ENCODE measurements around the gene MUTYH.

Gene MUTYH

DNA sequence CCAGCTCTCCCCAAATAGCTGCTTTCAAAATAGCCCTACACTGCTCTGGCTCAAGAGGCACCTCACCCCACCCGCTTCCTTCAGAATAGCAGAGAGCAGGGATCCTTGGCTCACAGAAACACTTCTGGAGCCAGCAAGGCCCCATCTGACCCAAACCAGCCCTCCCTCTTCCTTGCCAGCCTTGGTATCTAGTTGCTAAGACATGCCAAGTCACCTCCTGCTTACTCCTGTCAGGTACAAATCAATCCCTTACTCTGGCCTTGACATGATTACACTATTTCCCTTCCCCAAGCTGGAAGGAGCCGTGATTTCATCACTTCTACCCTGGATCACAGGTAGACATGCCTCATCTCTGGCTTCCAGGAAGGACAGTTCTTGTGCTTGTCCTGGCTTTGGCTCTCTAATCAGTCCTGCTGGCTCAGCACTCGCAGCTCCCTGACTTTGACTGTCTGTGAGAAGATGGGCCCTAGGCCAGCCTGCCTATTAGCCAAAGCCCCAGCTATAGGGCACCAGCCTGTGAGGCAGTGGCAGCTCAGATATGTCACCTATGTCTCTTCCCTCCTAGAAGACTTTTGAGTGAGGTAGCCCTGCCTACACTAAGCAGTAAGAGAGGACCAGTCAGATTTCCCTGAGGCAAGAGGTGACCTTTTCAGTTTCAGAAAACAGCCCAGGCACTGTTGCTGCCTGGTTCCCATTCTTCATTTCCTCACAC, 8.9 kb upstream of the MUTYH start:
- FAIRE-seq = no peak
- DNase-seq (ENCODE audit: low spot score) = no peak

DNA sequence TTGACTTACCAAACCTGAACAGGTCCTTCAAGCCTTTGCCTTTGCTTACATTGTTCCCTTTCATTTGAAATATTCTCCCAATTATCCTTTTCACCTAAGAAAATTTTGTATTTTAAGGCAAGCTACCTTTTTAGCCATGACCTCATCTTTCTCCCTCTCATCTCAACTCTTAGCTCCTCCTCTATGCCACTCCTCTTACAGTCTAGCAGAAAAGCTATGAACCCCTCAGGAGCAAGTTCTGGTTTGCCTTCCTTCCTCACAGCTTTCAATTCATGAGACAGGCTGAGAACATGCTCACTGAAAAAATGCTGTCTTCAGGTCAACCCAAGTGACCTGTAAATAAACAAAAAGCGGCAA, 8.3 kb upstream of the MUTYH start:
- no peak for FAIRE-seq
- DNase-seq (ENCODE audit: low spot score) = no peak

DNA sequence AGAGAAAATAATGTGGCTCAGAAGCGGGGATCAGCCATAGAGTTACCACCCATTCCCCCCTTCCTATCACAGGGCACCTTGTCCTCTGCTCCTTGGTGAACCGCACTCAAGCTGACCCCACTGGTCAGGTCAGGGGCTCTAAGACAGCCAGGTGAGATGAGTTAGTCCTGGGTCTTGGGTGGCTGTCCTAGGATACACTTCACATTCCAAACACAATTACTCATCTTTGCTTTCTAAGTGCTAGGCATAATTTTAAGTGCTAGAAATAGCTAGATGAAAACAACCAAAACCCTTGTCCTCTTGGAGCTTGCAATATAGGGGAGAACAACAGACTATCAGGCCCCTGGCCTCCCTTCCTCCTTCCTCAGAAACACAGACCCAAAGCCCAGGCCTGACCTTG, 7.8 kb upstream of the MUTYH start:
- DNase-seq (ENCODE audit: low spot score) = no peak
- FAIRE-seq = no peak

DNA sequence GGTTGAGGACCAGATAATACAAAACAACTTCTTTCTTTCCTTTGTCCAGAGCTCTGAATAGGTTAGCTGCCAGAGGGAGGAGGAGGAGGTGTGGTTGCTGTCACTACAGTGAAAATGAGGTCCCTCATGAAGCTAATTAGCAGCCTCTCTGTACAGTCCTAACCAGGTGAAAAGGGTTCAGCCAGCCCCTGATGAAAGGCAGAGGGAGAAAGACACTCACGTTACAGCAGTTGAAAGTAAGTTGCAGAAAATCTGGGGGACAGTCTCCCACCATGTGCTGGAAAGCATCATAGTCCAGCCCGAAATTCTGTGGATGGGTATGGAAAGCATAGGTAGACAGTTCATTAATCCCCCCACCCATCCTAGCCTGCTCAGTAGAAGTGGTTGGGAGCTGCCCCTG, 6.2 kb upstream of the MUTYH start:
- FAIRE-seq (no peak), DNase-seq (ENCODE audit: low spot score) (no peak)

DNA sequence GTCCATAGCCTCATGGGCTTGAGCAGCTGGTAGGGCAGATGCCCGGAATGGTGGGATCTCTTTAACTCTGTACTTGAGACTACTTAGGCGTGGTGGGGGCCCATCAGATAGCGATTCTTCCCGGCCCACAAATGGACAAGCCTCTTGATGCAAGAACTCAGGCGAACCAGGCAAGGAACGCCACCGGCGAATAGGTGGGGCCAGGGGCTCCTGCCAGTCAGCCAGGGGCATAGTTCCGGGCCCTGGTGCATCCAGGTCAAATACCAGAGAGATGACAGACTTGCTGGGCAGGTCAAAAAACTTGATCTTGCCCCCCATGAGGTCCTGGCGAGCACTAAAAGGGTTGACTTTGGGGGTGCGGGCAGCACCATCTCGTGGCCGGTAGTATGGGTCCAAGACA, 4.8 kb upstream of the MUTYH start:
- FAIRE-seq (no peak), DNase-seq (ENCODE audit: low spot score) (no peak)

DNA sequence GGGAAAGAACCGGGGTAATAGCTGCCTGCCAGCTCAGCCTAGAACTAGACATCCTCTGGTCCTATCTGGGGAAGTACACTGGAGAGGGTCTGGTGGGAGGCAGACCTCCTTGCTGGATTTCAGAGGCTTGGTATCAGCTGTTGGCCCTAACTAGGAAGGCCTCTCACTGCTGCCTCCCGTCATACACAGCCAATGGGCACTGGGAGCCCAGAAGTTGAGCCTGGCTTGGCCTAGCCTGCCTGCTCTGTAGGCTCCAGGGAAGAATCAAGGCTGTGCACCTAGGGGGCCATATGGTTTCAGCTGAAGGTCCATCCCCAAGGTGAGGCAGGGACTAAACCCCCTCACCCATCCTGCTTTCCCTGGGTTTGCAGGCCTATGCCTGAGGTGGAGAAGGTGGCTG, 4.3 kb upstream of the MUTYH start:
- DNase-seq (ENCODE audit: low spot score) = no peak
- no peak for FAIRE-seq

DNA sequence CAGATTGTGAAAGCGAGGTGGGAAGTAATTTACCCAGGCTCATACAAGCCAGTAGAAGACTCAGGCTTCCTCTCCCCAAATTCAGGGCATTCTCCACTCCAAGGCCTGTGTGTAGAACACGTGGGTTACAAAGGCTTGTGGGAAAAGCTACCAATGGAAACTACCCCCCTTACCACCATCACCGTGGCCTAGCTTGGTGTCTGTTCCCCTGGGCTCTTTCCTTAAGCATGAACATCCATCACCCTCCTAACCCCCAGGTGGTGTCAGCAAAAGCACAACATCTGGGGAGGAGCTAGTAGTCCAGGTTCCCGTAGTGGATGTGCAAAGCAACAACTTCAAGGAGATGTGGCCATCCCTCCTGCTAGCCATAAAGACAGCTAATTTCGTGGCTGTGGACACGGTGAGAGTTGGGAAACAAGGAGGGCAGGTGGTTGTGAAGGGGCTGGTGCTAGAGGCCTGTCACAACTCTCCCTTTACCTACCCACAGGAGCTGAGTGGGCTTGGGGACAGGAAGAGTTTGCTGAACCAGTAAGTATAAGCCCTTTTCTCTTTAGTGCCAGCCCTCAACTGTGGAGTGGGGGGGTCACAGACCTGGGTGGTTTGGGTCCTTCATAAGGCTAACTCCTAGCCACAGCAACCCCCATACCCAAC, 701 bp upstream of the MUTYH start:
- no peak for FAIRE-seq
- no peak for DNase-seq (ENCODE audit: low spot score)

DNA sequence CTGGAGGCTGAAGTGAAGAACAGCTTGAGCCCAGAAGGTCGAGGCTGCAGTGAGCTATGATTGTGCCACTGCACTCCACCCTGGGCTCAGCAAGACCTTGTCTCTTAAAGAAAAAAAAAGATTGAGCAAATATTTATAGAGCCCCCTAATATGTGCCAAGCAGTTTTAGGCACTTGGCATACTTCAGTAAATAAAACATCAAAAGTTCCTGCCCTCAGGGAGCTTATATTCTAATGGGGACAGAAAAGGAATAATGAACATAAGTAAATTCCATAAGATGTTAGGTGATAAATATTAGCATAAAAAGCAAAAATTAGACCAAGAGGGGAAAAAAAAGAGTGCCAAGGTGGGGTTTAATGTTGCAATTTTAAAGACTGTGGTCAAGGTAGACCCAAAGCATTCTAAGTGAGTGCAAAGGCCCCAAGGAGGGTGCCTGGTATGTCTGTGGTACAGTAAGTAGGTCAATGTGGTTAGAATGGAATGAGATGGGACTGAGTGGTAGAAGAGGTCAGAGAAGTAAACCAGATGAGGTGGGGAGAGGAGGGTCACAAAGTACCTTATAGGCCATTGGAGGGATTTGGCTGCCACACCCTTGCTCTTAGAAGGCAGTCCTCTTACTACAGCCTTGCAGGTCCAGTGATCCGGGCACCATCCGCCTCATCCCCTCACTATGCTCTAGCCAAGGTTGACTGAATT, 2.5 kb downstream of the MUTYH start:
- no peak for FAIRE-seq
- DNase-seq (ENCODE audit: low spot score) = peak; percentile 33

DNA sequence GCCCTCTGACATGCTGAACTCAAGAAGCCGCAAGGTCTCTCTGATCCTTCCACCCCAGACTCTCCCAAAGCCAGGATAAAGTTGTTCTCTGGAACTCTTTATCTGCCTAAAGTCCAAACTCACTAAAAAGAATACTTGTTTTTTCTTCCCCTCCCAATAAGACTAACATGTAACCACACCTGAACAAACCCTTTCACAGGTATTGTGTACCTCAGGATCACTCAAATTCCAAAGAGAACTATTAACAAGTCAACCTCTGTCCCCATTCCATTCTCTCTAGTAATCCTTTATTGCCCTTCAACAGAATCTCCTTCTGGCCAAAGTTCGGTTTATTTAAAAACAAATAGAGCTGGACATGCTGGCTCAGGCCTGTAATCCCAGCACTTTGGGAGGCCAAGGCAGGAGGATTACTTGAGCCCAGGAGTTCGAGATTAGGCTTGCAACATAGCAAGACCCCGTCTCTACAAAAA, 4.3 kb downstream of the MUTYH start:
- FAIRE-seq (no peak), DNase-seq (ENCODE audit: low spot score) (no peak)

DNA sequence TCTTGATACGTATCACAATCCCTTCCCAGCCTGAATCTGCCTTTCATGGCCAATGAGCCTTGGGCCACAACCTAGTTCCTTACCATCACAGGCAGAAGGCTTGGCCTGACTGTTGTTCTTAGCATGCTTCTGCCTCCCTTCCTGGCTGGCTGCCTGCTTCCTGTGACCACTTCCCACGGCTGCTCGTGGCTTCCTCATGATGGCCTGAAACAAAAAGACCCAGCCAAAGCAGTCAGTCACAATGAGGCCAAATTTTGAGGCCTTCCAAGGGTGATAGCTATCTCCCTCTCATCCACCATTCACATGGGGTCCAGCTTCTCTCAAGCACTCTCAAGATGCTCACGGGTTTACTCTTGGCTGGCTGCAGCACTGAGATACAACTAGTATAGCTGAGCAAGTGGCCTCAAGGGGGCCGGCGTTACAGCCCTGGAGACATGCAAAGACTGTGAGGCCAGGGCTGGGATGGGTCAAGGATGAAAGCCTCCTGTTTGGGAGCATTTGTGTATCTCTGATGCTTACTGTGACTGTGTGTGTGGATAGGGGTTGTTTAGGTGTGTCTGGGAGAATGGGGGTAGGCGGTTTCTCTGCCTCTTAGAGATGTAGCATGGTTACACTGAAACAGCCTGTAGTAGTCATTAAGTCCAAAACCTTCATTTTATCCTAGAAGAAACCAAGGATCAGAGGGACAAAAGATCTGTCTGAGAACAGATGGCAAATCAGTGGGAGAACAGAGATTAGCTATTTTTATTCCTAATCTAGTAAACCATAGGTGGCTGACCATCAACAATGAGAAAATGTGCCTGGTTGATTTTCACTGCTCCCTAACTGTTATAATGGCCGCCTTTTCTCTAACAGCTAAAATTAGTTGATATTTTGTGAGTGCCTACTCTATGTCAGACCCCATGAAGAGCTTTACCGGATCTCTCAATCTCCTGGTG, 5.7 kb downstream of the MUTYH start:
- DNase-seq (ENCODE audit: low spot score) = no peak
- FAIRE-seq = no peak

DNA sequence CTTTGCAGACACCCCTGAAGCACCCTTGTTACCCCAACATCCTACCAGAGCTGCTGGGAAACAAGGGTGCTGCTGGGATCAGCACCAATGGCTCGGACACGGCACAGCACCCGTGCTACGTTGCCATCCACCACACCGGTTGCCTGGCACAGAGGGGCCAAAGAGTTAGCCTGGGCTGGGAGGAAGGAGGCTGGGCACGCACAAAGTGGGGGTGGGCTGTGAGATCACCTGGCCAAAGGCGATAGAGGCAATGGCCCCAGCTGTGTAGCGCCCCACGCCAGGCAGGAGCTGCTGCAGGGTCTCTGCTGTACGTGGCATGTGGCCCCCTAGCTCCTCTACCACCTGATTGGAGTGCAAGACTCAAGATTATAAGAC, 7.9 kb downstream of the MUTYH start:
- DNase-seq (ENCODE audit: low spot score) = no peak
- FAIRE-seq = no peak

DNA sequence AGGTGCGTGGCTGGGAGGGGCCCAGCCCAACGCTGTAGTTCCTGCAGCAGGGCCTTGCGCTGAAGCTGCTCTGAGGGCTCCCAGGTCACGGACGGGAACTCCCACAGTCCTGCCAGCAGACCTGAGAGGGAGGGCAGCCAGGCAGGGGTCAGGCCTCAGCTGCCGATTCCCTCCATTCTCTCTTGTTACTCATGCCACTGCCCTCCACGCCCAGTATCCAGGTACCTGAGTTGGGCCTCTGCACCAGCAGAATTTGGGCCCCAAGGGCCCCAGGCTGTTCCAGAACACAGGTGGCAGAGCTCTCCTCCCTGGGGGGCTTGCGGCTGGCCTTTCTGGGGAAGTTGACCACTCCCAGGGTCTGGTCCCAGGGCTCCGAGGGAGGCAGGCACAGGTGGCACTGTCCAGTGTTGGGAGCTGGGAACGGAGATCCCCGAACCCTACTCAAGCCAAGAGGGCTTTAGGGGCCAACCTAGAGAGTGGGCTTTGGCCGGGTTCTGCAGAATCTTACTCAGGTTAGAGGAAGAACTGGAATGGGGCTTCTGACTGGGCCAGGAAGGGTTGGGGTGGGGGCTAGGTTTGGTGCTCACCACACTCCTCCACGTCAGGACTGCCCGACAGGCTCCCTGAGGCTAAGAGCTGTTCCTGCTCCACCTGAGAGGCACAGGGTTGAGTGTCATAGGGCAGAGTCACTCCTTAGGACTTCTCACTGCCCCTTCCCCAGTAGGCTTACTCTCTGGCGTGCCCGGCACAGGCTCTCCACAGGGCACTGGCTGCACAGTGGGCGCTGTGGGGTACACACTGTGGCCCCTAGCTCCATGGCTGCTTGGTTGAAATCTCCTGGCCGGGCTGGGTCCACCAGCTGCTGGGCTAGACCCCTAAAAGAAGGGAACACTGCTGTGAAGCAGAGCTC, 8.5 kb downstream of the MUTYH start:
- DNase-seq (ENCODE audit: low spot score) (no peak), FAIRE-seq (no peak)

DNA sequence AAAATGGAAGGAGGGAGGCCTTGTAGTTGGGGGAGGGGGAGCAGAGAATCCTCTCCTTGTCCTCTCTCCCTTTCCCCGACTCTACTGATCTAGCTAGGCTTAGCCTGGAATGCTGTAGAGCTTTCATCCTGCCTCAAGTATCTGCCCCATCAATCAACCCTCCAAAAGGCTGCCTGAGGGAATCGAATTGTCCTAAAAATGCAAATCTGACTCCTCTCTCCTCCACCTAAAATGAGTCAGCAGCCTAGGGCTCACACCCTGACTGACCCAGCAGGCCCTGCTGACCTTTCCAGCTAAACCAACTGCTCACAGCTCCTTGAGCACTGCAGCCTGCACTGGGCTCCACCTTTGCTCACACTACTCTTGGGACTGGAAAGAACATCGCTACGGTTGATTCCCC, 10.8 kb downstream of the MUTYH start:
- FAIRE-seq (no peak), DNase-seq (ENCODE audit: low spot score) (no peak)

DNA sequence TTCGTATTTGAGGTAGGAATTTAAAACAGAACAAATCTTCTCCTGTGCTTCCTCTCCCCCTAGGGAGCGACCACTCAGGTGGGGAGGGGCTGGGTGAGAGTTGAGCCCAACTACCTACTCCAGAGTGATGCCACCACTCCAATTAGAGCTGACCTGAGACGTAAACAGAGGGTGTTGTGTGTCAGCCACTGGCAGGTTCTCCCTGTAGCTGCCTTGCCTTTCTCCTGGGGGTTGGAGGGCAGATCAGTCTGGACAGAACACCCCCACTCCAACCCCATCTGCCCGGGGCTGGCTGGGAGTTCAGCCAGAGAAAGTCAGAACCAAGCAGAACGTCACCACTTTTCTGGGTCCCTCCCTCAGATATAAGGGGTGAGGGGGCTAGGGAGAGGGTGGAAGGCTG, 11.6 kb downstream of the MUTYH start:
- DNase-seq (ENCODE audit: low spot score) (no peak), FAIRE-seq (no peak)

DNA sequence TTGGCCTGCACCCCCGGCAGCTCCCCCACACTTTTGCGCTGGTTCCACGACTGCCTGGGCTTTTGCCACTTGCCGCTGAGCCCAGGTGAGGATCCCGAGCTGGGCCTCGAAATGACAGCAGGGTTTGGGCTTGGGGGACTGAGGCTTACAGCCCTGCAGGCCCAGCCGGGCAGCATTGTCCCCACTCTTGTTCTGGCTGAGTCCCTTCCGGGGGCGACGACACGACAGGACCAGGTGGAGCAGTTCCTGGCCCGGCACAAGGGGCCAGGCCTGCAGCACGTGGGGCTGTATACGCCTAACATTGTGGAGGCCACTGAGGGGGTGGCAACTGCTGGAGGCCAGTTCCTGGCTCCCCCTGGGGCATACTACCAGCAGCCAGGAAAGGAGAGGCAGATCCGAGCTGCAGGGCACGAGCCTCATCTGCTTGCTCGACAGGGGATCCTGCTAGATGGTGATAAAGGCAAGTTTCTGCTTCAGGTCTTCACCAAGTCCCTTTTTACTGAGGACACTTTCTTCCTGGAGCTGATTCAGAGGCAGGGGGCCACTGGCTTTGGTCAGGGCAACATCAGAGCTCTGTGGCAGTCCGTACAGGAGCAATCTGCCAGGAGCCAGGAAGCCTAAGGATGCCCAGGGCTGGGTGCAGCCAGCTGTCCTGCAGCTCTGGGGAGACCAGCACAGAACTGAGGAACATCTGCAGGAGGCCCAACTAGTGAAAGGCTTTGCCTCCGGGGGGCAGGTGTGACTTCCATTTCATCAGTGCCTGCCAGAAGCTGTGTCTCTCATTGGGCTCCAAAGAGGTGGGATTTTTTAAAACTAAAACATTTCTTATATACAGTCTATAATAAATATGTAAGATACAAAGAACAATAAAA, 12.4 kb downstream of the MUTYH start:
- FAIRE-seq (no peak), DNase-seq (ENCODE audit: low spot score) (no peak)

DNA sequence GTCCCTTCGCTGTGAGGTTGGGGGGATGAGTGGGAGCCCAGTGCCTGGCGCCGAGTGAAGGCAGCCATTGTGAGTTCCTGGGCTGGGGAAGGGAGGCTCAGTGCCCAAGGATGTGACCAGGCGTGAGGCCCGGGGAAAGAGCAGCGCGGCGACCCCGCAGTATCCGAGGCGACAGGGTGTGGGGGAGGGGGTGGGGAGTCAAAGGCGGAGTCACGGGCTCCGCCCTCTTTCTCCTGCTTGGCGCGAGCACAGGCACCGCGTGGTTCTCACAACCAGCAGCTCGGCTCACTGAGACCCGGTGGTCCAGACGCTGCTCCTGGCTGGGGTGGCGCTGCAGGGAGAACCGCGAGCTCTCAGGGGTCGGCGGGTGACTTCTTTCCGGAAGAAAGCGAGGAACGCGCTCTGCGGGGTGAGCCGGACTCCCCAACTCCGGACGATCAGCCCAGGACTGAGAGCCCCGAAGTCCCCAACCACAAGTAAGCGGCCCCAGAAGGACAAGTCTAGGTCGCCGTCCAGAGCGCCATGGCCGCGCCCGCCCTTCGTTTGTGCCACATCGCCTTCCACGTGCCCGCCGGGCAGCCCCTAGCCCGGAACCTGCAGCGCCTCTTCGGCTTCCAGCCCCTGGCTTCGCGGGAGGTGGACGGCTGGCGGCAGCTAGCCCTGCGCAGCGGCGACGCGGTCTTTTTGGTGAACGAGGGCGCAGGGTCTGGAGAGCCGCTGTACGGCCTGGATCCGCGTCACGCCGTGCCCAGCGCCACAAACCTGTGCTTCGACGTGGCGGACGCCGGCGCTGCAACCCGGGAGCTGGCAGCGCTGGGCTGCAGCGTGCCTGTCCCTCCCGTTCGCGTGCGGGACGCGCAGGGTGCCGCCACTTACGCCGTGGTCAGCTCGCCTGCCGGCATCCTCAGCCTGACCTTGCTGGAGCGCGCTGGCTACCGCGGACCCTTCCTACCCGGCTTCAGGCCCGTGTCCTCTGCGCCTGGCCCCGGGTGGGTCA, 13.3 kb downstream of the MUTYH start, which contains the start of gene HPDL:
Gene HPDL, plus strand, starts transcription at position 269 of the 997 bp plus-strand sequence. Its CDS starts 254 bp downstream, at position 523.
- no peak for FAIRE-seq
- DNase-seq (ENCODE audit: low spot score) = no peak

DNA sequence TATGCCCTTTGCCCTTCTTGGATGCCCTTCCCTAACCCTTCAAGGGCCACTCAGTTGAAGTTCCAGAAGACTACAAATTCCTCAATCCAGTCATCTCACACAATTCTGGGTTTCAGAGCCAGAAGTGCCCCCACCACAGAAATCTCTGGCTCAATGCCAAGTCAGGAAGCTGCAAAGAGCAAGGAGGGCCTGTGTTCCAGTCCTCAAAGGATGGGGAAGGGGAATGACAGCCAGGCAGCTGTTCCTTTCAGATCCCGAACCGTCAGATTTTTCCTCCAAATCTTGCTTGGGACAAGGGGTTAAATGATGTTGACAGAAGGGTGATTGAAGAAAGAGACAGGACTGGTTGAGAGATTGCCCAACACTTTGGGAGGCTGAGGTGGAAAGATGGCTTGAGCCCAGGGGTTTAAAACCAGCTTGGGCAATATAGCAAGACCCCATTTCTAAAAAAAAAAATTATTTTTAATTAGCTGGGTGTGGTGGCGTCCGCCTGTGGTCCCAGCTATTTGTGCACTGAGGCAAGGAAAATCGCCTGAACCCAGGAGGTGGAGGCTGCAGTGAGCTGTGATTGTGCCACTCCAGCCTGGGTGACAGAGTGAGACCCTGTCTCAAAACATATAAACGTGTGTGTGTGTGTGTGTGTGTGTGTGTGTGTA, 14.3 kb downstream of the MUTYH start:
- DNase-seq (ENCODE audit: low spot score) (no peak), FAIRE-seq (no peak)

Measured in RCC 7860 (cell line).